Measurements from ENCODE around the gene NTRK3.

DNA sequence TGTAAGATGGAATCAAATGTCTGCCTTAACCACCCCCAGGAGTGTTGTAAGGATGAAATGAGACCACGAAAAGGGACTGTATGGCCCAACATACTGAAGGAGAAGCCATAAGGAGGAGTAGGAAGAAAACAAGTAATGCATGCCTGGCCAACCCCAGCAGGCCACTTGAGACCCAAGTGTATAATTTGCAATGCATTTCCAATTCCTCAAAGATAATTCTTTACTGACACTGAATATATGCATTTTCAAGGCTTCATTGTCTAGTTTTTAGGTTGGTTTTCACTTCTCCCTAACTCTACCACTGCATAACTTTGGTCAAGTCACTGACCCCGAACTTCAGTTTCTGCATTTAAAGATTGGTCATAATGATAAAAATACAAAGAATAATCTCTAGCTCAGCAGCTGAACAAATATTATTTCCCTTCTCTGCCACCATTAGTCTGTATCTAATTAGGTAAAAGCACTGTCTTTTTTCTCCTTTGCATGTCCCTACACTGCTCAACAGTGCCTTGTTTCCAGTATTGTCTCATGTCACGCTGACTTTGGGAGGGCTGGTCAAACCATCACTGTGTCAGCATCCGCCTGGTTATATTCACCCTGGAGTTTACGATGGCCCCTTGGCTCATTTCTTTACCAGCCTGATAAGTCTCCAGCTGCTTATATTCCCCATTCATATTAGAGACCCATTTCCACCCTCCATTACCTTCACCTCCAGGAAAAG is 378.6 kb downstream of the NTRK3 start:
- TF ChIP-seq, protein P1, sequence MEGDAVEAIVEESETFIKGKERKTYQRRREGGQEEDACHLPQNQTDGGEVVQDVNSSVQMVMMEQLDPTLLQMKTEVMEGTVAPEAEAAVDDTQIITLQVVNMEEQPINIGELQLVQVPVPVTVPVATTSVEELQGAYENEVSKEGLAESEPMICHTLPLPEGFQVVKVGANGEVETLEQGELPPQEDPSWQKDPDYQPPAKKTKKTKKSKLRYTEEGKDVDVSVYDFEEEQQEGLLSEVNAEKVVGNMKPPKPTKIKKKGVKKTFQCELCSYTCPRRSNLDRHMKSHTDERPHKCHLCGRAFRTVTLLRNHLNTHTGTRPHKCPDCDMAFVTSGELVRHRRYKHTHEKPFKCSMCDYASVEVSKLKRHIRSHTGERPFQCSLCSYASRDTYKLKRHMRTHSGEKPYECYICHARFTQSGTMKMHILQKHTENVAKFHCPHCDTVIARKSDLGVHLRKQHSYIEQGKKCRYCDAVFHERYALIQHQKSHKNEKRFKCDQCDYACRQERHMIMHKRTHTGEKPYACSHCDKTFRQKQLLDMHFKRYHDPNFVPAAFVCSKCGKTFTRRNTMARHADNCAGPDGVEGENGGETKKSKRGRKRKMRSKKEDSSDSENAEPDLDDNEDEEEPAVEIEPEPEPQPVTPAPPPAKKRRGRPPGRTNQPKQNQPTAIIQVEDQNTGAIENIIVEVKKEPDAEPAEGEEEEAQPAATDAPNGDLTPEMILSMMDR (IDR thresholded peaks at IDR 0.05; ENCODE audit: borderline replicate concordance, extremely low read depth, low read length, poor library complexity, severe bottlenecking) = no peak
- no peak for TF ChIP-seq EZH2 (IDR thresholded peaks at IDR 0.05; ENCODE audit: borderline replicate concordance, low read depth, low read length, severe bottlenecking)
